IPS DF 6.9 (cell line): ENCODE data around the gene APOL6.
"Not testable (repeated sequence)": the region's sequence is repeated elsewhere in the genome, so short reads cannot be mapped to it uniquely, and the experiment has no call there.

ENCODE experiments used
- DNase-seq: peaks from one replicate; pipeline ENCODE4 v3.0.0-alpha.2; 2013; ENCODE audit warnings: low read depth, low spot score
- H3K27ac ChIP-seq: one replicate; pipeline ENCODE4 v1.5.1; 2013; ENCODE audit warnings: low read length, control low read depth
- H3K27me3 ChIP-seq: 2 replicates; pipeline ENCODE4 v1.6.1; 2013; ENCODE audit warnings: mild to moderate bottlenecking, low read length; ENCODE audit not compliant: control insufficient read depth, insufficient read depth
- H3K36me3 ChIP-seq: 2 replicates; pipeline ENCODE4 v1.6.1; 2013; ENCODE audit warnings: low read length; ENCODE audit not compliant: control insufficient read depth, insufficient read depth
- H3K4me1 ChIP-seq: 2 replicates; pipeline ENCODE4 v1.6.1; 2013; ENCODE audit warnings: low read length; ENCODE audit not compliant: control insufficient read depth, insufficient read depth
- H3K4me3 ChIP-seq: 2 replicates; pipeline ENCODE4 v1.5.1; 2013; ENCODE audit warnings: mild to moderate bottlenecking, low read length
- H3K9me3 ChIP-seq: 2 replicates; pipeline ENCODE4 v1.6.1; 2013; ENCODE audit warnings: low read length, inconsistent platforms; ENCODE audit not compliant: control insufficient read depth, insufficient read depth
- WGBS: extraction: QIAGEN DNeasy Blood & Tissue Kit; methylation state at CpG from one replicate; pipeline ENCODE4 v1.1.7; 2013; ENCODE audit warnings: mixed read lengths, missing lambda C conversion rate; ENCODE audit not compliant: insufficient read length, insufficient coverage; 5-methylcytosine and 5-hydroxymethylcytosine counted together

APOL6 gene

DNA sequence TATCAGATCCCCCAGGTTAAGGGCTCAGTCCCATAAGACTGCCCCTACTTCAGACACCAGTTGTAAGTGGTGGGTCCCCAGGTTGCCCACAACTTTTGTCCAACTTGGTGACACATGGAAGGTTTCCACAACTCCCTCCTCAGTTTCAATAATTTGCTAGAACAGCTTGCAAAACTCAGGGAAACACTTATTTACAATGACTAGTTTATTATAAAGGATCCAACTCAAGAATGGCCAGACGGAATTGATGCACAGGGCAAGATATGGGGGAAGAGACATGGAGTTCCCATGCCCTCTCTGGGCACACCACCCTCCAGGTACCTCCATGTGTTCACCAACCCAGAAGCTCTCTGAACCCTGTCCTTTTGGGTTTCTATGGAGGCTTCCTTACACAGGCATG, 5.6 kb downstream of the APOL6 start:
- H3K27me3 ChIP-seq = no peaks in the 10 kb centered on the region
- WGBS = no CpG with 5 or more reads among the region's 1 CpG
- H3K9me3 ChIP-seq = no peaks in the 10 kb centered on the region
- no peak overlapping the region for H3K4me3 ChIP-seq
- no peak overlapping the region for H3K27ac ChIP-seq
- no peak for DNase-seq
- no peaks in the 10 kb centered on the region for H3K36me3 ChIP-seq
- H3K4me1 ChIP-seq = no peaks in the 10 kb centered on the region; the same call in none of the 2 replicates

DNA sequence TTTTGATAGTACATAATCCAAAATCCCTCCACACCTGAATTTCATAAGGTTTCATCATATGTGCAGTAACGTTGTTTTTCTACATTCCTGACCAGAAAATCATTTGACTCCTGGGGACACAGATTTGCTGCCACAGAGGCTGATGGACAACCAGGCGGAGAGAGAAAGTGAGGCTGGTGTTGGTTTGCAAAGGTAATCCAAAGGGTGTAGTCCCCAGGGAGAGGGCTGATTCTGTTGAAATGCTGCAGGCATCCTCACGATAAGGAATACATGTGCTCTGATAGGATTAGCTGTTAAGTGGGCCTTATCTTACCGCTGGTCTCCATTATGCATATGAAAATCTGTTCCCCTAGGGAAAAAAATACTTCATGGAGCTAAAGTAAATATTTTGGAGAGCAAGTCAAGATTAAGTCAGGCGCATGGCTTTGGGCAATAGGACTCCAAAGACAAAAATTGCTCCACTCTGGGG, 8.1 kb downstream of the APOL6 start:
- no peaks in the 10 kb centered on the region for H3K36me3 ChIP-seq
- H3K27ac ChIP-seq = no peak overlapping the region
- no peak overlapping the region for H3K4me3 ChIP-seq
- H3K4me1 ChIP-seq = no peaks in the 10 kb centered on the region; the same call in 1 of the 2 replicates
- no peaks in the 10 kb centered on the region for H3K9me3 ChIP-seq
- no peaks in the 10 kb centered on the region for H3K27me3 ChIP-seq
- no peak for DNase-seq
- no CpG with 5 or more reads among the region's 5 CpGs for WGBS

DNA sequence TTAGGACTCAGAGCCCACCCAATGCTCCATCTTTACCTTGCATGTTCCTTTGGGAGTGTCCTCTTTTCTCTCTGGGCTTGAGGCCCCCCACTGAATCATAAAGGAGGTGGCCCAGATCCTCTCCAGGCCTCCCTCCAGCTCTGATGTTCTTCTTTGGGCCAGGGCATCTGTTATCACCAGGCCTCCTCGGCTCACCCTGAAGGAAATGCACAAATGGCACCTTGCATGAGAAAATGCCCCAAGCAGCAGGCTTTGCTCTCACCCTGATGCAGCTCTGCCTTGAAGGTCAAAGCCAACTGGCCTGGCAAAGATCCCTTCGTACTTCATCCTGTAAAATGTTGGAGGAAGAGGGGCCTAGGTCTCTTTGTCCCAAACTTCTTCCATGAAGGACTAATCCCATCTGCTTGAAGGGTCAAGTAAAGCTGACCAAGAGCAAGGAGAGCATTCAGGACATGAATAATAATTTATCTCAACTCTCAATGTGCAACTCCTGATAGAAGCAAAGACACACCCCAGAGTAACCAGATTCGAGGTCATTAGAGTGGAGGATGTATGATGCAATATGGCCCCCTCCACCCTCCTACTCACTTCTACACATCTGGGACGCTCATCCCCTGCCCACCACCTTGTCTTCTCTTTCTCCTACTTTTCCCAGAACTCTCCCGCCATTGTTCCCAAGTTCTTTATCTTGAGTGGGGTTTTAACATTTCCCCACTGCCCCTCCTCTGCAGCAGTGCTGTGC, 9.5 kb downstream of the APOL6 start:
- Histone ChIP-seq H3K36me3 (no peaks in the 10 kb centered on the region), H3K9me3 (no peaks in the 10 kb centered on the region), H3K4me1 (peaks cover under 1% of the 10 kb centered on the region), H3K27ac (no peak overlapping the region), H3K4me3 (no peak overlapping the region), H3K27me3 (no peaks in the 10 kb centered on the region)
- DNase-seq = no peak
- WGBS = no CpG with 5 or more reads among the region's 5 CpGs

DNA sequence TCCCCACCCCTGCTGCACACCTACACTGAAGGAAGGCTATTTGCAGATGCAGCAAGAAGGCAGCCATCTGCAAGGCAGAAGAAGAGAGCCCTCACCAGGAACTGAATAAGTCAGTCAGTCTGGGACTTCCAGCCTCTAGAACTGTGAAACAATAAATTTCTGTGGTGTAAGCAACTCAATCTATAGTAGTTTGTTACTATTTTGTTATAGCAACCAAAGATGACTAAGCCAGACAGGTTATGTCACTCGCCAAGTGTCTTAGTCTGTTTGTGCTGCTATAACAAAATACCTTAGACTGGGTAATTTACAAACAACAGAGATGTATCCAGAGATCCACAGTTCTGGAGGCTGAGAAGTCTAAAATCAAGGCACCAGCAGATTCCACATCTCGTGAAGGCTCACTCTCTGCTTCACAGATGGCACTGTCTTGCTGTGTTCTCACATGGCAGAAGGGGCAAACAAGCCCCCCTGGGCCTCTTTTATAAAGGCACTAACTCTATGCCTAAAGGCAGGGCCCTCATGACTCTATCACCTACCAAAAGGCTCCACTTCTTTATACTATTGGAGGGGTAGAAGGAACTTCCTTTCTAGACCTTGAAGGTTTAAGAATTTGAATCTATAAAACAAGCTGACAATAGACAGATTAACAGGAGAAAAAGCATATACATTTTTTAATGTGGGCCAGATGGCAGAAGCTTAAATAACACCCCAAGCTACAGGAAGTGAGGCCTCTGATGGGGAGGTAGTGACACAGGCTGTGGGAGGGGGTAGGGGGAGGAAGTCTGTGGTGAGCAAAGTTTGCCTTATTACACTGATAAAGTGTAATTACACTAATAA, 12.3 kb downstream of the APOL6 start:
- H3K36me3 ChIP-seq = no peaks in the 10 kb centered on the region
- H3K9me3 ChIP-seq = peaks cover 1% of the 10 kb centered on the region; the same call in 1 of the 2 replicates
- DNase-seq = no peak
- peaks cover 1% of the 10 kb centered on the region for H3K4me1 ChIP-seq
- H3K27ac ChIP-seq = no peak overlapping the region
- H3K27me3 ChIP-seq = no peaks in the 10 kb centered on the region
- no CpG with 5 or more reads among the region's 2 CpGs for WGBS
- no peak overlapping the region for H3K4me3 ChIP-seq

DNA sequence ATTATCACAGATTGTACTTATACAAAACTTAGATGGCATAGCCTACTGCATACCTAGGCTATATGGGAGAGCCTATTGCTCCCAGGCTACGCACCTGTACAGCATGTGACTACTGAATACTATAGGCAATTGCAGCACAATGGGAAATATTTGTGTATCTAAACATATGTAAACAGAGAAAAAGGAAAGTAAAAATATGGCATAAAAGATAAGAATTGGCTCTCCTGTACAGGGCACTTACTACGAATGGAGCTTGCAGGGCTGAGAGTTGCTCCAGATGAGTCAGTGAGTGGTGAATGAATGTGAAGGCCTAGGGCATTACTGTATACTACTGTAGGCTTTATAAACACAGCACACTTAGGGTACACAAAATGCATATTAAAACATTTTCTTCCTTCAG, 13.2 kb downstream of the APOL6 start:
- H3K4me3 ChIP-seq = no peak overlapping the region
- peaks cover 1% of the 10 kb centered on the region for H3K4me1 ChIP-seq
- no CpG with 5 or more reads among the region's 2 CpGs for WGBS
- no peak for DNase-seq
- H3K9me3 ChIP-seq = peaks cover 1% of the 10 kb centered on the region; the same call in 1 of the 2 replicates
- no peaks in the 10 kb centered on the region for H3K36me3 ChIP-seq
- no peak overlapping the region for H3K27ac ChIP-seq
- no peaks in the 10 kb centered on the region for H3K27me3 ChIP-seq

DNA sequence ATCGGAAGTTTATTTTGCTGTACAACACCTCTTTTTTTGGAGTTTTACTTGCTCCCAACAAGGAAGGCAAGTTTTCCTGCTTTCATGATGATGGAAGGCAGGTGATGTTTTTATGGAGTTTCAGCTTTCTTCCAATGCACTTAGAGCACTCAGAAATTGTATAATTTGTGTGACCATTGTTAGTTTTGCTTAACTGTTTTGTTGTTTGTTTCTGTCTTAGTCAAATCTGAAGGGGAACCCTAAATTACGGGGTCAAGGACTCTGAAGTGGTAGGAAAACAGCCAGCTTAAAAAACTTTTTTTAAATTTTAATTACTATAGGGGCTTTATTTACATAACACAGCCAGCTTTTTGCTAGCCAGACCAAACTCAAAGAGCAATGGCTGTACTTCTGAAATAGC, 14.7 kb downstream of the APOL6 start:
- DNase-seq = no peak
- H3K36me3 ChIP-seq = no peaks in the 10 kb centered on the region
- no CpG with 5 or more reads among the region's 2 CpGs for WGBS
- H3K4me1 ChIP-seq = peaks cover 1% of the 10 kb centered on the region
- H3K27me3 ChIP-seq = no peaks in the 10 kb centered on the region
- no peak overlapping the region for H3K4me3 ChIP-seq
- no peak overlapping the region for H3K27ac ChIP-seq
- H3K9me3 ChIP-seq = peaks cover 4% of the 10 kb centered on the region

DNA sequence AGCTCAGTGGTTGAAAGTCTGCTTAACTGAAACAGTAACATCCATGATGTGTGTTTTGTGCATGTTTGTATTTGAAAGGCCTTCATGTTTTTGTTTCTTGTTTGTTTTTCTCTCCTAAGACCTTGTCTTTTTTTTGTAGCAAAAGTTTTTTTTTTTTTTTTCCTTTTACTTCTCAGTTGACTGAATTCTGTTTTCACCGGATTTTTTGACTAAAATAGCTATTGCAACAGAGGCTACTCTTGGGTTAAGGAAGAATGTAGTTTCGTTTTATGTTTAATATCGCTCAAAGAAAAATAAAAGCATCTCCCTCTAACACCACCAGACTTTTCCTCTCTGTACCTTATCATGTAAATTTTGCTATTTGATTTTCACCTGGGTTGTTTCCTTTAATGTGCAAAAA, 15.1 kb downstream of the APOL6 start:
- DNase-seq = no peak
- no peaks in the 10 kb centered on the region for H3K36me3 ChIP-seq
- peaks cover 4% of the 10 kb centered on the region for H3K9me3 ChIP-seq
- H3K27me3 ChIP-seq = no peaks in the 10 kb centered on the region
- H3K4me3 ChIP-seq = no peak overlapping the region
- H3K27ac ChIP-seq = no peak overlapping the region
- H3K4me1 ChIP-seq = peaks cover 1% of the 10 kb centered on the region
- WGBS = no CpG with 5 or more reads among the region's 3 CpGs

DNA sequence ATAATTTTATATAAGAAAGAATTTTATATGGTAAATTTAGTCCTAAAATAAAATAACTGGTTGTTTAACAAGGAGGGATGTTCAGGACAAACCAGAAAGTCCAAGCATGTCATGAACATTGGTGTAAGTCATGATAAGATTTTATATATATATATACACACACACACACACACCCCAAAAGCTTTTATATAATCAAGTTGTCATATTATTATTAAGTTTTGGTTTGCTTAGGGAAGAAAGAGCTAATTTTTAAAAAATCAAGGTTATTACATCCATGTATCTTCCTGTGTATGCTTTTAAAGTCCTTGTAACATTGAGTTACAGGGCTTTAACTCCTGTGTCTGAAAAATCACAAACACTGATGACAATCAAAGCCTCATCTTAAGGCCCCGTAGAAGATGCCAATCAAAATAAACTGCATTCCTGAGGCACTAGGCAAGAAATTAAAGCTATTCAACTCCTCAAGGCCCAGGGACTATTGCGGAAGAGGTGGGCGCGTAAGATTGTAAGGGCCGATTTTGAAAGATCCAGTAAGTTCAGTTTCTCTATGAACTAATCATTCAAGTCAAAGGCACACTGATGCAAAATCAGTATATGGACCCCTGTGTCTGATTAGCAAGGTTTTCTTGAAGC, 16.8 kb downstream of the APOL6 start:
- peaks cover 4% of the 10 kb centered on the region for H3K9me3 ChIP-seq
- H3K4me1 ChIP-seq = peaks cover 1% of the 10 kb centered on the region; the same call in 1 of the 2 replicates
- H3K27me3 ChIP-seq = peaks cover 1% of the 10 kb centered on the region; the same call in 1 of the 2 replicates
- H3K27ac ChIP-seq = no peak overlapping the region
- no peak overlapping the region for H3K4me3 ChIP-seq
- no peaks in the 10 kb centered on the region for H3K36me3 ChIP-seq
- no peak for DNase-seq
- no CpG with 5 or more reads among the region's 5 CpGs for WGBS

DNA sequence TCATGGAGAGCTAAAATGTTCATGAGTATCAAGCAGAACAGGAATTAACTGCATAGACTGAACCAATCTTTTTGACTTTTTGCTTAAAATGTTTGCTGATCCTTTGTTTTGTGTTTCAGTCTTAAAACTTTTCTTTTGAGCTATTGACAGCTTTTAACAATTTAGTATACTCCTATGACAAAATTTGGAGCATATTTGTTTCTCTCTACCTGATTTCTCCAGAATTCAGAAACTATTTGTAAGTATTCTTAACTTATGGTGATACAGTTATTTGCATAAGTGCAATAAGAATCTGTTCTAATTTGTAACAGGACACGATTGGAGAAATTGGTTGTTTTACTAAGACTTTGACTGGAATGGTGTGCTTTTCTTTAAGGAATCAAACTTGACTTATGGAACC, 18.5 kb downstream of the APOL6 start:
- not testable (repeated sequence) for H3K36me3 ChIP-seq, DNase-seq, H3K4me1 ChIP-seq, H3K27me3 ChIP-seq, H3K9me3 ChIP-seq, H3K27ac ChIP-seq, H3K4me3 ChIP-seq
- WGBS = no CpG with 5 or more reads among the region's 1 CpG

DNA sequence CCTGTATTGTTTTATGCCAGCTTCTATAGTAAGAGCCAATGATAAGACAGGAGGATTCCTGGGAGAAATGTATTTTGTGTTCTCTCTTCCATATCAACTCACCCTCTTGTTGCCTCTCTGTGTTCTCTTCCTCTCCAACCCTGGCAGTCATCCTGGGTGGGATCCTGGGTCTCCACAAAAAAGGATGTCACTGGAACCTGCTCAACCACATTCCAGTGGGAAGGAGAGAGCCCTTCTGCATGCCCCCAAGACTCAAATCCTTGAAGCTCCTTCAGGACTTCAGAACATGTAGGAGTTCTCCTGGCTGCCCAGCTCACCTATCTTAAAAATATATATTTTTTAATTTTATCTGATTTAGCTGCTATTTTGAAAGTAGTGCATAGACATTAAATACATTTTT, 26.1 kb downstream of the APOL6 start:
- DNase-seq = no peak
- no peak overlapping the region for H3K27ac ChIP-seq
- H3K4me1 ChIP-seq = no peaks in the 10 kb centered on the region
- no peaks in the 10 kb centered on the region for H3K36me3 ChIP-seq
- peaks cover 2% of the 10 kb centered on the region for H3K9me3 ChIP-seq
- H3K27me3 ChIP-seq = peaks cover 1% of the 10 kb centered on the region; the same call in 1 of the 2 replicates
- no peak overlapping the region for H3K4me3 ChIP-seq
